ENCODE results near the gene SPATA13. TPM values are rescaled to one million over a fixed set of nuclear protein-coding genes. Genes with fewer than 3 reads are reported as not detected.

The SPATA13 gene
- total RNA-seq, 2 experiments from 2014 or later: 68.4 to 72.6 TPM

DNA sequence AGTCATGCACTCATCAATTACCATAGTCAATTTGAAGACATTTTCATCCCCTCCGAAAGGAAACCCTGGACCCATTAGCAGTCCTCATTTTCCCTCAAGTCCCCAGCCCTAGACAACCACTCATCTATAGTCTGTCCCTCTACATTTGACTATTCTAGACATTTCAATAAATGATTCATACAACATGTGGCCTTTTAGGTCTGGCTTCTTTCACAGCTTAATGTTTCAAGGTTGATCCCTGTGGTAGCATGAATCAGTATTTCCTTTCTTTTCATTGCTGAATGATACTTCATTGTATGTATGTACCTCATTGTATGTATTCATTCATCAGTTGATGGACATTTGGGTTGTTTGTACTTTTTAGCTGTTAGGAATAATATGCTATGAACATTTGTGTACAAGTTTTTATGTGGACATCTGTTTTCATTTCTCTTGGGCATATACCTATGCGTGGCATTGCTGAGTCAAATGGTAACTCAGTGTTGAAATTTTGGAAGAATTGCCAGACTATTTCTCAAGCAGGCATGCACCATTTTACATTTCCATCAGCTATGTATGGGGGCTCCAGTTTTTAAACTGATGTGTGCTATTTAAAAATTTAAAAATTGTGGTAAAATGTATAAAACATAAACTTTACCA lies 18.4 kb downstream of the SPATA13 start:
- peaks cover 31% of the 10 kb centered on the region for H3K4me1 Mint-ChIP-seq
- ChIA-PET CTCF (interaction anchor here (0.6 to 1.4 kb wide), 5 partner anchors 10 to 495 kb away, joined by 3 to 5 read pairs (median 3); no protein-coding TSS in a partner anchor), POLR2A (no interaction called here)
- H3K4me3 Mint-ChIP-seq: no peak overlapping the region
- DNase-seq: no peak
- H3K9me3 Mint-ChIP-seq: peaks cover 21% of the 10 kb centered on the region
- H3K27ac Mint-ChIP-seq: no peak overlapping the region
- H3K27me3 Mint-ChIP-seq: no peaks in the 10 kb centered on the region
- peaks cover 23% of the 10 kb centered on the region for H3K36me3 Mint-ChIP-seq (ENCODE audit: low read depth)

DNA sequence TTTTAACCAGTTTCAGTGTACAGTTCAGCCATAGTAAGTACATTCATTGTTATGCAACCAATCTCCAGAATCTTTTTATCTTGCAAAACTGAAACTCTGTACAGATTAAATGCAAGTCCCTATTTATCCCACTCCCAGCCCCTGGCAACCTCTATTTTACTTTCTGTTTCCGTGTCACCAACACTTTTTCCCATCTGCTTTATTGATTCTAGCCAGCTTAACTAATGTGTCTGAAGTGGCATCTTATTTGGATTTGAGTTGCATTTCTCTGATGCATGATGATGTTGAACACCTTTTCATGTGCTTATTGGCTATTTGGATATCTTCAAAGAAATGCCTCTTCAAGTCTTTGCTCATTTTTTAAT lies 18.9 kb downstream of the SPATA13 start:
- Mint-ChIP-seq H3K9me3 (peaks cover 21% of the 10 kb centered on the region), H3K36me3 (ENCODE audit: low read depth) (peaks cover 22% of the 10 kb centered on the region), H3K4me3 (no peak overlapping the region), H3K4me1 (peaks cover 28% of the 10 kb centered on the region), H3K27me3 (no peaks in the 10 kb centered on the region), H3K27ac (no peak overlapping the region)
- no peak for DNase-seq
- CTCF ChIA-PET: interaction anchor here (0.9 to 1.4 kb wide), 4 partner anchors 9 to 66 kb away, joined by 3 to 5 read pairs (median 3); no protein-coding TSS in a partner anchor
- POLR2A ChIA-PET: no interaction called here

DNA sequence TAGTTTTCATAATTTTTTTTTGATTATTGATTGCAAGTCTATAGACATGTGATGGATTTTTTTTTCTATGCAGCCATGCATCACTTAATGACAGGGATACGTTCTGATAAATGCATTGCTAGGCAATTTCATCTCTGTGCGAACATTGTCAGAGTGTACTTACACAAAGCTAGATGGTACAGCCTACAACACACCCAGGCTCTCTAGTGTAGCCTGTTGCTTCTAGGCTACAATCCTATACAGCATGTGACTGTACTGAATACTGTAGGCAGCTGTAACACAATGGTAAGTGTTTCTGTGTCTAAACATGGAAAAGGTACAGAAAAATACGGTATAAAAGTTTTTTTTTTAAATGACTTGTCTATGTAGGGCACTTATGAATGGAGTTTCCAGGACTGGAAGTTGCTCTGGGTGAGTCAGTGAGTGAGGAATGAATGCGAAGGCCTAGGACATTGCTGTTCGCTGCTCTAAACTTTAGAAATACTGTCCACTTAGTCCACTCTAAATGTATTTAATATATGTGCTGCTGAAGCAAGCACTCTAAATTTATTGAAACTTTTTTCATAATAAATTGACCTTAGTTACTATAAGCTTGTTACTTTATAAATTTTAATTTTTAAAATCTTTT lies 20.3 kb downstream of the SPATA13 start:
- CTCF ChIA-PET: interaction anchor here (0.6 to 1.5 kb wide), 3 partner anchors 13 to 128 kb away, joined by 3 read pairs; no protein-coding TSS in a partner anchor
- Mint-ChIP-seq H3K4me3 (no peak overlapping the region), H3K27ac (no peak overlapping the region), H3K4me1 (peaks cover 26% of the 10 kb centered on the region), H3K36me3 (ENCODE audit: low read depth) (peaks cover 22% of the 10 kb centered on the region), H3K27me3 (no peaks in the 10 kb centered on the region), H3K9me3 (peaks cover 21% of the 10 kb centered on the region)
- DNase-seq: no peak
- POLR2A ChIA-PET: no interaction called here

GRCh38 chr13:24181991-24182702 lies 21.6 kb downstream of the SPATA13 start:
- H3K4me3 Mint-ChIP-seq: no peak overlapping the region
- peaks cover 21% of the 10 kb centered on the region for H3K9me3 Mint-ChIP-seq
- H3K36me3 Mint-ChIP-seq (ENCODE audit: low read depth): peaks cover 22% of the 10 kb centered on the region
- H3K27me3 Mint-ChIP-seq: no peaks in the 10 kb centered on the region
- no peak overlapping the region for H3K27ac Mint-ChIP-seq
- DNase-seq: no peak
- POLR2A ChIA-PET: no interaction called here
- CTCF ChIA-PET: interaction anchor here (0.9 kb wide), 1 partner anchor 47 kb away, joined by 3 read pairs; no protein-coding TSS in a partner anchor
- peaks cover 30% of the 10 kb centered on the region for H3K4me1 Mint-ChIP-seq

- DNase-seq: no peak
- Mint-ChIP-seq H3K9me3 (peaks cover 21% of the 10 kb centered on the region), H3K36me3 (ENCODE audit: low read depth) (peaks cover 22% of the 10 kb centered on the region), H3K4me1 (peaks cover 34% of the 10 kb centered on the region), H3K4me3 (no peak overlapping the region), H3K27ac (no peak overlapping the region), H3K27me3 (no peaks in the 10 kb centered on the region)
- ChIA-PET CTCF (no interaction called here), POLR2A (no interaction called here)
Observed at GRCh38 chr13:24182703-24183081, 22.2 kb downstream of the SPATA13 start.

GRCh38 chr13:24183741-24184182 lies 23.2 kb downstream of the SPATA13 start:
- Mint-ChIP-seq H3K4me3 (no peak overlapping the region), H3K27ac (no peak overlapping the region), H3K9me3 (peaks cover 20% of the 10 kb centered on the region), H3K27me3 (no peaks in the 10 kb centered on the region), H3K4me1 (peaks cover 38% of the 10 kb centered on the region), H3K36me3 (ENCODE audit: low read depth) (peaks cover 21% of the 10 kb centered on the region)
- POLR2A ChIA-PET: no interaction called here
- DNase-seq: no peak
- CTCF ChIA-PET: no interaction called here

- Mint-ChIP-seq H3K36me3 (ENCODE audit: low read depth) (peaks cover 18% of the 10 kb centered on the region), H3K4me1 (peaks cover 33% of the 10 kb centered on the region), H3K27me3 (no peaks in the 10 kb centered on the region), H3K4me3 (no peak overlapping the region), H3K27ac (no peak overlapping the region), H3K9me3 (peaks cover 18% of the 10 kb centered on the region)
- CTCF ChIA-PET: no interaction called here
- POLR2A ChIA-PET: no interaction called here
- DNase-seq: no peak
Observed at GRCh38 chr13:24184265-24184841, 23.8 kb downstream of the SPATA13 start.

GRCh38 chr13:24184882-24185281 lies 24.4 kb downstream of the SPATA13 start:
- Mint-ChIP-seq H3K36me3 (ENCODE audit: low read depth) (peaks cover 14% of the 10 kb centered on the region), H3K4me3 (no peak overlapping the region), H3K27me3 (no peaks in the 10 kb centered on the region), H3K4me1 (peaks cover 28% of the 10 kb centered on the region), H3K27ac (no peak overlapping the region), H3K9me3 (peaks cover 13% of the 10 kb centered on the region)
- no peak for DNase-seq
- ChIA-PET POLR2A (no interaction called here), CTCF (interaction anchor here (0.7 kb wide), 1 partner anchor 20 kb away, joined by 3 read pairs; no protein-coding TSS in a partner anchor)

- no peaks in the 10 kb centered on the region for H3K27me3 Mint-ChIP-seq
- H3K9me3 Mint-ChIP-seq: peaks cover 12% of the 10 kb centered on the region
- peaks cover 28% of the 10 kb centered on the region for H3K4me1 Mint-ChIP-seq
- DNase-seq: no peak
- POLR2A ChIA-PET: no interaction called here
- peaks cover 9% of the 10 kb centered on the region for H3K36me3 Mint-ChIP-seq (ENCODE audit: low read depth)
- no peak overlapping the region for H3K27ac Mint-ChIP-seq
- no peak overlapping the region for H3K4me3 Mint-ChIP-seq
- CTCF ChIA-PET: interaction anchor here (0.7 kb wide), 1 partner anchor 21 kb away, joined by 3 read pairs; no protein-coding TSS in a partner anchor
Observed at GRCh38 chr13:24185591-24186232, 25.2 kb downstream of the SPATA13 start.

GRCh38 chr13:24187185-24187584 lies 26.7 kb downstream of the SPATA13 start:
- H3K36me3 Mint-ChIP-seq (ENCODE audit: low read depth): peaks cover 3% of the 10 kb centered on the region
- H3K27me3 Mint-ChIP-seq: no peaks in the 10 kb centered on the region
- peaks cover 24% of the 10 kb centered on the region for H3K4me1 Mint-ChIP-seq
- ChIA-PET CTCF (interaction anchor here (1.1 to 1.2 kb wide), 2 partner anchors 13 to 31 kb away, joined by 3 to 4 read pairs; no protein-coding TSS in a partner anchor), POLR2A (no interaction called here)
- no peak overlapping the region for H3K27ac Mint-ChIP-seq
- DNase-seq: no peak
- H3K4me3 Mint-ChIP-seq: no peak overlapping the region
- peaks cover 8% of the 10 kb centered on the region for H3K9me3 Mint-ChIP-seq

DNA sequence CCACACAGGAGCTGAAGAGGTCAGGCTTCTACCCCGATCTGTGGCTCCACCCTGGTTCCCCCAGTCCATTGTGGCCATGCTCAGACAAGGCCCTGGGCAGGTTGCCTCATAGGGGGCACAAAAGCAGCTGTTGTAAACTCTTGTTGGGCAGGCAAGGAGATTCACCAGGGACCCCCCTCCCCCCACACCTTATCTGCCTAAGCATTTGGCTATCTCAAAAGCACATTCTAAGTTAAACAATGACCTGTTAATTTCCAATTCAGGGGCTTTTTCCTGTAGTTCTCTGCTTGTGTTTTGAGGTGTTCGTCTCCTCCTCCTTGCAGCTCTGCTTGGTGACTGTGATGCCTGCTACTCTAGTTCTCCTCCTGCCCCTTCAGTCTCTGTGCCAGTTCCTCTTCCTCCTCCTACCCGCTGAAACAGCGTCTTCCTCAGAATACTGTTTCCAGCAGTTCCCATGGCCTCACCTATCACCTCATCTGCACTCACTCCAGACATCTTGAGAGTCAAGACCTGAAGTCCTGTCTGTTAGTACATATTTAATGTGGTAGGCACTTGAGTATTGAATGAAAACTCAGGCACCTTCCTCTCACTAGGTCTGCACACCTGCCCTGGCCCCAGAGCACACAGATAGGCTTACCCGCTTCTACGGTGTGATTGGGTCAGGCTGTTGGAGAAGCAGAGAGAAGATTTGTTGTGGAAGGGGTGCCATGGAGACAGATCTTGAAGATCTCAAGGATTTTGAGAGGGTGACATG lies 31.7 kb downstream of the SPATA13 start:
- Mint-ChIP-seq H3K4me1 (peaks cover 11% of the 10 kb centered on the region), H3K27me3 (no peaks in the 10 kb centered on the region), H3K9me3 (no peaks in the 10 kb centered on the region), H3K4me3 (no peak overlapping the region), H3K27ac (no peak overlapping the region), H3K36me3 (ENCODE audit: low read depth) (no peaks in the 10 kb centered on the region)
- ChIA-PET POLR2A (no interaction called here), CTCF (interaction anchor here (1.7 kb wide), 1 partner anchor 20 kb away, joined by 7 read pairs; no protein-coding TSS in a partner anchor)
- DNase-seq: no peak

- ChIA-PET POLR2A (no interaction called here), CTCF (interaction anchor here (1.7 kb wide), 1 partner anchor 20 kb away, joined by 7 read pairs; no protein-coding TSS in a partner anchor)
- DNase-seq: no peak
- no peaks in the 10 kb centered on the region for H3K9me3 Mint-ChIP-seq
- no peaks in the 10 kb centered on the region for H3K27me3 Mint-ChIP-seq
- peaks cover 7% of the 10 kb centered on the region for H3K4me1 Mint-ChIP-seq
- no peak overlapping the region for H3K4me3 Mint-ChIP-seq
- H3K36me3 Mint-ChIP-seq (ENCODE audit: low read depth): no peaks in the 10 kb centered on the region
- H3K27ac Mint-ChIP-seq: no peak overlapping the region
Observed at GRCh38 chr13:24192811-24193162, 32.3 kb downstream of the SPATA13 start.
